Inferior parietal cortex (tissue), 1 donor: ENCODE data around the gene RGMB.

Experiments used
- DNase-seq: peaks from one replicate; pipeline ENCODE4 v3.0.0-alpha.2; 2016; ENCODE audit errors: extremely low spot score

RGMB gene

DNA sequence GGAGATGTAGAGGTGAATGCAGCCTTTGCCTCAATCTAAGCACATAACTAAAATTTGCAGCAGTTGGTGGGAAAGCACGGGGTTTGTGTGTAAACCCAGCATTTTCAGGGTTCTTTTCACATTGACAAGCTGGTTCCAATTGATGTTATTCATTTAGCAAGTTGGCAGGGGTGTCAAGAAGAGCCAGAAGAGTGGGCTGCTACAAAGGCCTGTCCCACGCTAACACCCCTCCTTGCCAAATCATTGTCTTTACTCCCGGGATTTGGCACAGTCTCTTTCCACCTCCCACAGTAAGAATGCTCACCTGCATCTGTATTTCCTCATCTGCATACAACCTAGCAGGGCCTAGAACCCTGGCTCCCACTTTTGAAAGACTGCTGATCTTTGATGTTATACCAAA lies 11.8 kb downstream of the RGMB start:
- no peak for DNase-seq

- no peak for DNase-seq
Observed at GRCh38 chr5:98786191-98786853, 12.9 kb downstream of the RGMB start.

GRCh38 chr5:98787131-98787719 lies 13.8 kb downstream of the RGMB start:
- DNase-seq = no peak

DNA sequence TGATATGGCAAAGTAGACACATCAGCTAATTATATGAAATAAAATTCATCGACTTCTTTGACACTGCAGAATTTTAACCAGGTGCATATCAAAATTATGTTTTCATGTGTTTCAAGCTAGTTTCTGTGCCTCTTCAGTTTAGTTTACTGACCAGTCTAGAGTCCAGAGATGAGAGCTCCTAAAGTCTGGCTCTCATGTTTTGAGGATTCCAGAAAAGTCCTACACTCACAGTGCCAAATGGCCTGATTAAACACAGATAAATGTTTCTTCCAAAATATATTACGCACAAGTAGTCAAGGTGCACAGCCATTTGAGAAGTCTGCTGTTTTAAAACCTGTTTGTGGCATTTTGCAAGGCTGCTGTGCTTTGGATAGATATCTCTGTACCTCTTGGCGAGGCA lies 15.6 kb downstream of the RGMB start:
- no peak for DNase-seq

GRCh38 chr5:98791001-98791519 lies 17.6 kb downstream of the RGMB start:
- DNase-seq = no peak

- no peak for DNase-seq
Observed at GRCh38 chr5:98791898-98792580, 18.6 kb downstream of the RGMB start.

DNA sequence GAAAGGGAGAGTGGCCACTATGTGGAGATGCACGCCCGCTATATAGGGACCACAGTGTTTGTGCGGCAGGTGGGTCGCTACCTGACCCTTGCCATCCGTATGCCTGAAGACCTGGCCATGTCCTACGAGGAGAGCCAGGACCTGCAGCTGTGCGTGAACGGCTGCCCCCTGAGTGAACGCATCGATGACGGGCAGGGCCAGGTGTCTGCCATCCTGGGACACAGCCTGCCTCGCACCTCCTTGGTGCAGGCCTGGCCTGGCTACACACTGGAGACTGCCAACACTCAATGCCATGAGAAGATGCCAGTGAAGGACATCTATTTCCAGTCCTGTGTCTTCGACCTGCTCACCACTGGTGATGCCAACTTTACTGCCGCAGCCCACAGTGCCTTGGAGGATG lies 19.8 kb downstream of the RGMB start:
- DNase-seq = no peak

- DNase-seq = no peak
Observed at GRCh38 chr5:98794001-98794400, 20.5 kb downstream of the RGMB start.

DNA sequence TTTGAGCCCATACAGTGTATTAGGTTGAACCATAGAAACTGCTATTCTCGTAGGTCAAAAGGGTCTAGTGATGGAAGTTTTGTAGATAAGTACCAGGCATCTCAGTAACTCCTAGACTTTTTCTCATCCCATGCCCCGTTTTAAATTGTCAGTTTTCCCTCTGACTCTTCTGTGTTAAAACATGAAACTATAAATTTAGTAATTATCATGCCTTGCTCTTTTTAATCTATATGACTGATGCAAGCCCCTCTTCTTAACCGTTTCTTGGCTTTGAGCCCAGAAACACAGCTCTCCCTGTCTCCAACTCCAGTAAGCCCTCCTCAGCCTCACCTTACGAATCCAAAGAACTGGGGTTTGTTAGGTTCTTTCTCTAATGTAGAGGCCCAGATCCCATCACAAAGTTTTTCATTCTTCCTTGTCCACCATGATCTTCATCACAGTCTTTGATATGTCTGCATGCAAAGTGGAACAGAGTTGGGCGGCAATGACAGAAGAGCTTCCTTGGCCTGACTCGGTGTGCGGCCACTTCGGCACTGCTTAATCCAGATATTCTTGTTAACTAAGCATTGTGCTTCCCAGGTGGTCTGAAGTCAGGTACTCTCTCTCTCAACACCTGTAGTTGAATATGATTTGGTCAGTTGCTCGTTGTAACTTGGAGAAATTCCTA lies 21.1 kb downstream of the RGMB start:
- DNase-seq = no peak

DNA sequence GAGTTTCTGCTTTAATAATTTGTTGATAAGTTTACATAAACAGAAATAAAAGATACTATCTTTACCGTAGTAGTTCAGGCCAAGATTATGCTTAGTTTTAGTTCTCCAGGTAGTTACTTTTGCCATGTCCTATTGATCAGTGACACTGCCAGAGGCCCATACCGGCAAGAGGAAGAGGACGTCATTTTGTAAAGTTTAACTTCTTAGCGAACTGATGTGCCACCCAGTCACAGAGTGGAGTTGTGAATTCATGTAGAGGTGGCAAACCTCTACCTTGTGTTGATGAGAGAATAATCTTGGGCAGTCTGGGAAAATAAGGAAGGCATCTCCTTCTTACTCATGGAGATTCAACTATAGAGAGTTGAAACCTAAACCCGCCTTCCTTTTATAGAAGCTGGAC lies 21.8 kb downstream of the RGMB start:
- no peak for DNase-seq

GRCh38 chr5:98796197-98796972 lies 22.9 kb downstream of the RGMB start:
- DNase-seq = no peak

- no peak for DNase-seq
Observed at GRCh38 chr5:98798371-98798770, 24.9 kb downstream of the RGMB start.

- DNase-seq = no peak
Observed at GRCh38 chr5:98798847-98799246, 25.4 kb downstream of the RGMB start.

DNA sequence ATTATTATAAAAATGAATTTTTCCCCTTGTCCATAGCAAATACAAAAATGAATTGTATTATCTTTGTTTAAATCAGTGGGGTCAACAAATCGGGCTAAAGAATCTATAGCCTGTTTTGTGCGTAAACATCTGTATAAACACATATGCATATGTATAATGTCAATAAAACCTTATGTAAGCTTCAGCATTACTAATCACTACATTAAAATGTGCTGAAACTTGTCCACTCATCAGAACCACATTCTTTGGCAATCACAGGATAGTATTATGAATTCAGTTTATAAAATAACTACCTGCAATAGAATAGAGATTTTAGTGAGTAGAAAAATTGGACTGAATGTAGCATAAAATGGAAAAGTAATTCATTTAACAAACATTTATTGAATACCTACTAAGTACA lies 30.6 kb downstream of the RGMB start:
- DNase-seq = no peak

DNA sequence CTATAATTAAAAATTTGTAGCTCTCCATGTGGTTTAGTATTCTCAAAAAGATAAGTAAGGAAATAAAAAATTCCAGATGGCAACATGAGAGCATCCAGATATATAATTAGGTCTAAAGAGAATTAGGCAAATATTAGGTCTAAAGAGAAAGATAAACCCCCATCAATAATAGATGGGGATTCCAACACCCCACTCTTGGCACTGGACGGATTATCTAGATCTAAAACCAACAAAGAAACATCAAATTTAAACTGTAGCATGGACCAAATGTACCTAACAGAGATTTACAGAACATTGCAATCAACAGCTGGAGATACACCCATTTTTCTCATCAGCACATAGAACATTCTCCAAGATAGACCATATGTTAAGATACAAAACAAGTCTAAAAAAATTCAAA lies 31.6 kb downstream of the RGMB start:
- no peak for DNase-seq

DNA sequence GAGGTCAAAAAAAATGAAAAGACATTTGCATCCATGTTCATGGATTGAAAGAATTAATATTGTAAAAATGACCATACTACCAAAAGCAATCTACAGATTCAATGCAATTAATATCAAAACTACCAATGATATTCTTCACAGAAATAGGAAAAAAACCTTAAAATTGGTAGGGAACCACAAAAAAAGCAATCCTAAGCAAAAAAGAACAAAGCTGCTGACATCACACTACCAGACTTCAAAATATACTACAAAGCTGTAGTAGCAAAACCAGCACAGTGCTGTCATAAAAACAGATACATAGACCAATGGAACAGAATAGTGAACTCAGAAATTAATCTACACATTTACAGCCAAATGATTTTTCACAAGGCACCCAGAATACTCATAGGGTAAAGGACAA lies 34.3 kb downstream of the RGMB start:
- DNase-seq = no peak

- DNase-seq = no peak
Observed at GRCh38 chr5:98810206-98810605, 36.7 kb downstream of the RGMB start.

- DNase-seq = no peak
Observed at GRCh38 chr5:98813755-98814154, 40.3 kb downstream of the RGMB start.

DNA sequence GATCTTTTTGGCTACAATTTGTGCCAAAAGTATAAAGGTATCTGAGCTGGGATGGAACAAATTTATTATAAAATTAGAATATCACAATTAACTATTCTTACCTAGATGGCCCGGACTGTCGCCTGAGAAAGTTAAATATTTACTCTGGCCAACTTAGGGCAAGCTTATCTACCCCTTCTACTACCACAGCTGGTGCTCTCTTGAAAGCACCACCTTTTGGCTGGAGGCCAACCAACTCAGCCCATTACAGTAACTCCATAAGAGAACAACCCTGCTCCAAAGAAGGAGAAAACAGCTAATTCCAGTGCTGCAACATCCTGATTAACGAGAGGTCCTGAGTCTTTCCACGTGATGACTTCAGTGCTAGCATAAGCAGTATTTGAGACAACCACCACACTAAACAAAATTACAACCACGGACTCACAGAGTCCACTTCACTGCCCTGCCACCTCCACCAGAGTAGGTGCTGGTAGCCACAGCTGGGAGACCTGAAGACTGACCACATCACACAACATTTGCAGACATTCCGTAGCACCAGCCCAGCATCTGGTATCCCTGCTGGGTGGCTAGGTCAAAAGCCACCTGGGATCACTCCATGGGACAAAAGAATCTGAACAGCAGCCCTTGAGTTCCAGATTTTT lies 43.2 kb downstream of the RGMB start:
- DNase-seq = no peak

GRCh38 chr5:98825582-98826375 lies 52.3 kb downstream of the RGMB start:
- no peak for DNase-seq
